Measurements from ENCODE around the gene RGS16. TPM values are rescaled to one million over a fixed set of nuclear protein-coding genes. Genes with fewer than 3 reads are reported as not detected.

RGS16 gene
- total RNA-seq, 3 donors from 2014 or later = 0.61 to 2.3 (median 1.3) TPM

DNA sequence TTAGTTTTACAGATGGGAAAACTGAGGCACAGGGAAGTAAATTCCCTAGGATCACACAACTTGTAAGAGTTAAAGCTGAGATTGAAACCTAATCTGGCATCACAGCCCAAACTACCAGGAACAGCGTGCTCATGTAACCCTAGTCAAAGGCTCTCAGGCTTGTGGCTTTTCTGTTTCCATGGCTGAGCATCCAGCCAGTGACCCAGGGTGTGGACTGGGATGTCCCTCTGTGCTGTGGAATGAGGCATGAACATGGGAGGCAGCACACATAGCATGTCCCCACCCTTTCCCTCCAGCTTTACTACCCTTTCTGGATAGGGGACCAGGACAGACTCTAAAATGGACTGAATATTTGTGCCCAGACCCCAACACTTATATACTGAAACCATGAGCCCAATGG, 35.1 kb upstream of the RGS16 start:
- no peaks in the 10 kb centered on the region for H3K9me3 ChIP-seq
- TF ChIP-seq, protein P1, sequence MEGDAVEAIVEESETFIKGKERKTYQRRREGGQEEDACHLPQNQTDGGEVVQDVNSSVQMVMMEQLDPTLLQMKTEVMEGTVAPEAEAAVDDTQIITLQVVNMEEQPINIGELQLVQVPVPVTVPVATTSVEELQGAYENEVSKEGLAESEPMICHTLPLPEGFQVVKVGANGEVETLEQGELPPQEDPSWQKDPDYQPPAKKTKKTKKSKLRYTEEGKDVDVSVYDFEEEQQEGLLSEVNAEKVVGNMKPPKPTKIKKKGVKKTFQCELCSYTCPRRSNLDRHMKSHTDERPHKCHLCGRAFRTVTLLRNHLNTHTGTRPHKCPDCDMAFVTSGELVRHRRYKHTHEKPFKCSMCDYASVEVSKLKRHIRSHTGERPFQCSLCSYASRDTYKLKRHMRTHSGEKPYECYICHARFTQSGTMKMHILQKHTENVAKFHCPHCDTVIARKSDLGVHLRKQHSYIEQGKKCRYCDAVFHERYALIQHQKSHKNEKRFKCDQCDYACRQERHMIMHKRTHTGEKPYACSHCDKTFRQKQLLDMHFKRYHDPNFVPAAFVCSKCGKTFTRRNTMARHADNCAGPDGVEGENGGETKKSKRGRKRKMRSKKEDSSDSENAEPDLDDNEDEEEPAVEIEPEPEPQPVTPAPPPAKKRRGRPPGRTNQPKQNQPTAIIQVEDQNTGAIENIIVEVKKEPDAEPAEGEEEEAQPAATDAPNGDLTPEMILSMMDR (IDR thresholded peaks at IDR 0.05) = no peak
- no peaks in the 10 kb centered on the region for H3K36me3 ChIP-seq (ENCODE audit: low read depth)
- DNase-seq (no peak), ATAC-seq (no peak)
- no peak overlapping the region for H3K4me3 ChIP-seq
- no peaks in the 10 kb centered on the region for H3K4me1 ChIP-seq (ENCODE audit: low read depth)
- intact Hi-C loops (cut with DNase I, micrococcal nuclease) = no loop called here

DNA sequence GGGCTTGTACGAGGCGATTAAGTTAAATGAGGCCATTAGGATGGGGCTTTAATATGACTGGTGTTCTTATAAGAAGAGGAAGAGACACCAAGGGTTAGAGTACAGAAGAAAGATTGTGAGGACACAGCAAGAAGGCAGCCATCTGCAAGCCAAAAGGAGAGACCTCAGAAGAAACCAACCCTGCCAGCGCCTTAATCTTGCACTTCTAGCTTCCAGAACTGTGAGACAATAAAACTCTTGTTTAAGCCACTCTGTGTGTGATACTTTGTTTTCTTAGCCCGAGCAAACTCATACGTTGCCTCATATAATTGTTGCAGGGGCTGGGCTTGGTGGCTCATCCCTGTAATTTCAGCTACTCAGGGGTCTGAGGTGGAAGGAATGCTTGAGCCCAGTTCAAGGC, 33.6 kb upstream of the RGS16 start:
- intact Hi-C loops (cut with DNase I, micrococcal nuclease) = no loop called here
- Histone ChIP-seq H3K4me3 (no peak overlapping the region), H3K36me3 (ENCODE audit: low read depth) (no peaks in the 10 kb centered on the region), H3K4me1 (ENCODE audit: low read depth) (no peaks in the 10 kb centered on the region), H3K9me3 (no peaks in the 10 kb centered on the region)
- no peak for DNase-seq
- ATAC-seq = no peak
- TF ChIP-seq, protein P1 (IDR thresholded peaks at IDR 0.05) = no peak

GRCh38 chr1:182635871-182636270, 31.7 kb upstream of the RGS16 start:
- Histone ChIP-seq H3K36me3 (ENCODE audit: low read depth) (no peaks in the 10 kb centered on the region), H3K9me3 (no peaks in the 10 kb centered on the region), H3K4me1 (ENCODE audit: low read depth) (no peaks in the 10 kb centered on the region), H3K4me3 (no peak overlapping the region)
- ATAC-seq = no peak
- TF ChIP-seq, protein P1 (IDR thresholded peaks at IDR 0.05) = no peak
- no peak for DNase-seq
- intact Hi-C loops (cut with DNase I, micrococcal nuclease) = no loop called here

DNA sequence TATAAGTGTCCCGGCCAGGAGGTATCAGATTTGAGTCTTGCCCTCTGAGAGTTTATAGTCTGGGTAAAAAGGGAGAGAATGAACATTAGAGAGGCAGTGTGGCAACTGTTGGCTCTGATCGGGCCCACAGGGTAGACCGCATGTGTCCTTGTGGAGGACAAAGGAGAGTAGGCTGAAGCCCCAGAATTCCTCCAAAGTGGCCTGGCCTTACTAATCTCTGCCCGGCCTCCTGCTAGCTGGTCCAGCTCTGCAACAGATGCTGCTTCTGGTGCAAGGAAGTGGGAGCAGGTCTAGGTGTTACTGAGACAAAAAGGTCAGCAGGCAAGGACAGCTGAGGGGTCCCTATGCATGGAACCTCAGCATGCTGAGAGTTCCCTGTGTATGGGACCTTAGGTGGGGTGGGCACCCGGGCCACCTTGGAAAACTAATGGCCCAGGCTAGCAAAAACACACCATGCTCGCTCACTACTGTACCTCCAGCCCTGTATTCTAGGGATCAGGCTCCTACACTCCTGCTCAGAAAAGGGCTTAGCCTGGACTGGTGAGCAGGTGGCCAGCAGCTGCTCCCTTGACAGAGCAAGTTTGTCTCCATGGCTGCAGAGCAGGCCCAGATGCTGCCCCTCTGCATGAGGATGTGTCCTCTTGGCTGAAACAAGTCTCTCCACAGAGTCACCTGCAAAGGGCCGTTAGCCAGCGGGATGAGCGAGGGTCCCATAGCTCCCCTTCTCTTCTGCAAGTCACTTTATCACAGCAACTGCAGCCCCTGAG, 30.3 kb upstream of the RGS16 start:
- TF ChIP-seq, protein P1 (IDR thresholded peaks at IDR 0.05) = no peak
- Histone ChIP-seq H3K4me1 (ENCODE audit: low read depth) (no peaks in the 10 kb centered on the region), H3K36me3 (ENCODE audit: low read depth) (no peaks in the 10 kb centered on the region), H3K4me3 (no peak overlapping the region), H3K9me3 (no peaks in the 10 kb centered on the region)
- intact Hi-C loops (cut with DNase I, micrococcal nuclease) = no loop called here
- no peak for ATAC-seq
- no peak for DNase-seq

DNA sequence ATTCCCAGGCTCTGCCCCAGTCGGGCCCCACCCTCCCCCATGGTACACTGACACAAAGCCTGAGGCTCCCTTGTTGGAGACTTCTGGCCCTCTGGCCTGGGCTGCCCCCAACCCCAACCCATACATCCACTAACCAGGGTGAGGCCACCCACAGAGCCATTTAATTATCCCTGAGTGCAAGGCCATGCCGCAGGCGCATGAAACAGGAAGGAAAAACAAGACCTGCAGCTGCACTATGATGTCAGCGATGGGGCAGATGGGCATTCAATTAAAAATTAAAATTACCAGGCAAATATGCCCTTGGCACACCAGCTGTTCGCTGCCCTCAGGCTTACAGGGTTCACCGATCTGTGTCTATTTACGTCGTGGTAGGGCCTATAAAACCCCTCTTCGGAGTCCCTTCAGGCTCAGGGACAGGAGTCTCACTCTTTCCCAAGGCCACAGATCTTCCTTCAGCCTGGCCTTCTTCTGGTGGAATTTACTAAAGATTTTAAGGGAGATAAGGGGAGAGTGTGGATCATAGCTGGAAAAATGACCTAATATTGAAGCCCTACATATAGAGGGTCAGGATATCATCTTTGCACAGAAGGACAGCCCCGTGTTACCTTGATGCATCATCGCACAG, 29.6 kb upstream of the RGS16 start:
- intact Hi-C loops (cut with DNase I, micrococcal nuclease) = no loop called here
- no peaks in the 10 kb centered on the region for H3K4me1 ChIP-seq (ENCODE audit: low read depth)
- H3K36me3 ChIP-seq (ENCODE audit: low read depth) = no peaks in the 10 kb centered on the region
- H3K9me3 ChIP-seq = no peaks in the 10 kb centered on the region
- DNase-seq = peak in 1 of 3 donors; percentile 24
- TF ChIP-seq, protein P1 (IDR thresholded peaks at IDR 0.05) = no peak
- peak; percentile 66 for ATAC-seq
- H3K4me3 ChIP-seq = no peak overlapping the region

Data from mucosa of descending colon (tissue), 3 donors.